Uterus (tissue), 4 donors: Measurements from ENCODE around the gene PDGFB. TPM values are rescaled to one million over a fixed set of nuclear protein-coding genes. Genes with fewer than 3 reads are reported as not detected.
A peak's percentile ranks its signal among the peaks of the same experiment; 100 is the strongest.

Experiments used
- DNase-seq, 2 donors: peaks; one replicate each; pipeline ENCODE4 v3.0.0-alpha.2; 2019 to 2020
- H3K27ac ChIP-seq, 2 donors: fragments of 200-600 bp; sonication (generic); 1 replicate in 1 of 2; 2 replicates in 1 of 2; pipeline ENCODE4 v1.5.1; 2016 to 2018
- H3K27me3 ChIP-seq, 2 donors: fragments of 200-600 bp; sonication (generic); one replicate each; pipeline ENCODE4 v1.5.1; 2018 to 2019; ENCODE audit warnings: control low read depth in 1 of 2
- H3K36me3 ChIP-seq, 2 donors: fragments of 200-600 bp; sonication (generic); one replicate each; pipeline ENCODE4 v1.5.1; 2019; ENCODE audit warnings: control low read depth in 1 of 2
- H3K4me1 ChIP-seq, 2 donors: fragments of 200-600 bp; sonication (generic); one replicate each; pipeline ENCODE4 v1.5.1; 2018 to 2019; ENCODE audit warnings: control low read depth in 1 of 2
- H3K4me3 ChIP-seq, 2 donors: fragments of 200-600 bp; sonication (generic); 1 replicate in 1 of 2; 2 replicates in 1 of 2; pipeline ENCODE4 v1.5.1; 2018 to 2019; ENCODE audit warnings: mild to moderate bottlenecking in 1 of 2
- H3K9me3 ChIP-seq, 2 donors: fragments of 200-600 bp; sonication (generic); one replicate each; pipeline ENCODE4 v1.5.1; 2019; ENCODE audit warnings: control low read depth in 1 of 2
- CTCF ChIP-seq, 4 experiments: fragments of 200-600 bp in 2 of 4; fragments of 450-650 bp in 2 of 4; sonication (generic) in 2 of 4; IDR thresholded peaks; one replicate each; pipeline ENCODE4 v1.5.1; 2016 to 2019; ENCODE audit warnings: antibody characterized with exemption in 4 of 4, mild to moderate bottlenecking in 2 of 4, moderate library complexity in 1 of 4
- POLR2A ChIP-seq, 2 donors: fragments of 450-650 bp; IDR thresholded peaks; one replicate each; pipeline ENCODE4 v1.6.1; 2016; ENCODE audit warnings: antibody characterized with exemption in 2 of 2, mild to moderate bottlenecking in 1 of 2, moderate library complexity in 1 of 2
- intact Hi-C: fragments of 100-400 bp; cut with DNase I; formaldehyde crosslinking; loops from one replicate; pipeline ENCODE4 v1.15.1; 2023; ENCODE audit warnings: low total_unique reads
- total RNA-seq, 4 donors: library from RNA; depleted of rRNA in 3 of 4; stranded (reverse); fragments of >200 nt in 3 of 4; gene quantifications; one replicate each; pipeline versions ENCODE4 v1.1.0 to v1.2.4, GENCODE V29; 2014 to 2023
- donor health status: DM: yes; HTN: yes; CAD: no.

PDGFB gene
- total RNA-seq, 4 donors from 2014 or later: 2.0 to 24.8 (median 5.6) TPM

DNA sequence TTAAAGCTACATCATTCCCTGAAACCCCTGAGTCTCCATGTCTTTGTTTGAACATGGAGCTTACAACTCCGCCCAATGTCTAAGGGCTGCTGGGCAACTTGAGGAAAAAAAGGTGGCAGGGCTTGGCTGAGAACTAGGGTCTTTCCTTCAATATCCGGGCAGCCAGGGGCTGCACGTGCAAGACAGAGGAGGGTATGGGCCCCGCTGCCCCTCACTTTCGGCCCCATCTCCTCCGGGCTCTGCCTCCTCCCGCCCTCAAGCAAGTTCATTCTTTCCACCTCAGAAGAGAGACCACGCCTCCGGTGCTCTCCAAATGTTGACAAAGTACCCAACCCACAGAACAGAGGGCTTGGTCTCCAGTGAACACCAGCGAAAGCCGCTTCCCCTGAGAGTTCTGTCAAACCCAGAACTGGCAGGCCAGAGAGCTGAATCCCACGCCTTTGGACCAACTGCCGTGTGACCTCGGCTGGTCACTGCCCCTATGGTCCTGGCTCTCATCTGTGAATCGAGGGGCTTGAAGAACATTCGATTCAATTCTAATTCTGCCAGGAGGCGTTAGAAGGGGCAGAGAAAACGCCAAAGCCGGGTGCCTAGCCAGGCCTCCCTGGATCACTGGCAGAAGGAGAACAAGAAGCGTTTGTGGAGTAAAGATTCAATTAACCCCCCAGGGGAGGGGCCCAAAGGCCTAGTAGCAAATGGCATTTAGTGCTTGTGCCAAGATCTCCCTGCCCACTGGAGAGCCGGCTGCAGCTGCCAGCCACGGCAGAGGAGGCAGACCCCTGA is 7.3 kb downstream of the PDGFB start:
- Histone ChIP-seq H3K9me3 (no peaks in the 10 kb centered on the region), H3K27ac (peak overlapping the region in 1 of 2 donors; percentile 43), H3K27me3 (no peaks in the 10 kb centered on the region), H3K4me1 (peaks cover 0 to 21% of the 10 kb centered on the region in 2 donors), H3K36me3 (no peaks in the 10 kb centered on the region), H3K4me3 (no peak overlapping the region)
- no peak for TF ChIP-seq CTCF (IDR thresholded peaks at IDR 0.05)
- no peak for TF ChIP-seq POLR2A (IDR thresholded peaks at IDR 0.05)
- intact Hi-C loops: no loop called here
- DNase-seq: no peak

DNA sequence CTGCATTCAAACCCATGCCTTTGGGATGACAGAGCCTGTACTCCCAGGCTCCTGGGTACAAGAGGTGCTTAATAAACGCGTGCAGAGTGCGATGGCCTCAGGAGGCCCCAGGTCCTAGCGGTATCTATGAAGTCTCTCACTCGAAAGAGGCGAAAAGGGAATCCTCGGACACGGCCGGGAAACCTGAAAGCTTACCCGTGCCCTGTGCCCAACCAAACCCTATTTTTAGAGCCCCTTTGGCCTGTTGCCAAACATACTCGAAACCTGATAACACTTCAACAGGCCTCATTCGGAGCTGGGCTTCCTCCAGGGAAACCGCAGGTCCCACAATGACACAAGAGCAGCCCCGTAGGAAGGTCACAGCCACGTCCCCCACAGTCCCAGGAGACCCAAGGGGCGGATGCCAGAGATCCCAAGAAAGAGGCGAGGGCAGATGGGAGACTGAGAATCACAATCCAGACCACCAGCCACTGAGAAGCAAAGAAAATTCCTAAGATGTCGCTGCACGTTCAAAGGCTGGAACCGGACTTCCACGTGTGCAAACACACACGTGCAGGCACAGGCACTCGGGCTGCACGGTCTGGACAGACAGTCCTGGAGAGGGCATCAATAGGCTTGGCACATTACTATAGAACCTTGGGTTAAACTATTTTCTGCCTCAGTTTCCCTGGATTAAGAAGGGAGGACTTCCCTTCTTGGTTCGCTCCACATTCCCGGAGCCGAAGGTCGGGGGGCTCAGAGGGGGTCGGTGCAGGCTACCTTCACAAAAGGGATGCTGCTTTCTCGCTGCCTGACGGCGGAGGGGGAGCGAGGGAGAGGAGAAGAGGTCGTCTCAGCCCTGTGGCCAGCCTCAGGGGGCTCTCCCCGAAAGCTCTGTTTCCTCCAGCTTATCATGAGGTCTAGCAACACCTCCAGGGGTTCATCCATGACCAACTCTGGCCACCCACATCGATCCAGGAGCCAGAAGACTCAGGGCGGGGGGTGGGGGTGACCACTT is 8.2 kb downstream of the PDGFB start:
- no peak overlapping the region for H3K4me3 ChIP-seq
- no peak for DNase-seq
- peak overlapping the region; percentile 16 to 70 for H3K27ac ChIP-seq
- no peaks in the 10 kb centered on the region for H3K9me3 ChIP-seq
- peaks cover 0 to 16% of the 10 kb centered on the region in 2 donors for H3K4me1 ChIP-seq
- TF ChIP-seq POLR2A (IDR thresholded peaks at IDR 0.05): no peak
- TF ChIP-seq CTCF (IDR thresholded peaks at IDR 0.05): no peak
- intact Hi-C loops: no loop called here
- H3K36me3 ChIP-seq: no peaks in the 10 kb centered on the region
- H3K27me3 ChIP-seq: no peaks in the 10 kb centered on the region

GRCh38 chr22:39234867-39235687 is 9.7 kb downstream of the PDGFB start:
- Histone ChIP-seq H3K4me3 (no peak overlapping the region), H3K27me3 (no peaks in the 10 kb centered on the region), H3K9me3 (no peaks in the 10 kb centered on the region), H3K4me1 (peaks cover 0 to 9% of the 10 kb centered on the region in 2 donors), H3K27ac (peak overlapping the region; percentile 59 to 70), H3K36me3 (no peaks in the 10 kb centered on the region)
- intact Hi-C loops: no loop called here
- TF ChIP-seq POLR2A (IDR thresholded peaks at IDR 0.05) (no peak), CTCF (IDR thresholded peaks at IDR 0.05) (no peak)
- no peak for DNase-seq

DNA sequence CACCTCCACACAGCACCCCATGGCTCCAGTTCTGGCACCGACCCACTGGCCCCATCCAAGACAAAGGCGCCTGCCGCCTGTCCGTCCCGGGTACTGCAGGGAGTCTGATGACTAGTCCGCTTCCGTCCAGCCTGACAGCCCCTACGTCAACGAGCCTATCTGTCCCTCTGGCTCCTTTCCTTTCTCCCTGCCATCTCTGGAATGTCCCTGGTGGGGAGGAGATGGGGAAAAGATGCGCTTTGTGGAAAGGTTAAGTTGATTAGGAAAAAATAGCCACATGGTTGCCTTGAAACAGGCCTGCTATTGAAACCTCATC is 10.4 kb downstream of the PDGFB start:
- H3K4me1 ChIP-seq: peaks cover 0 to 9% of the 10 kb centered on the region in 2 donors
- no peak overlapping the region for H3K4me3 ChIP-seq
- no peaks in the 10 kb centered on the region for H3K9me3 ChIP-seq
- H3K27me3 ChIP-seq: no peaks in the 10 kb centered on the region
- no peaks in the 10 kb centered on the region for H3K36me3 ChIP-seq
- peak in 1 of 2 donors; percentile 62 for DNase-seq
- peak overlapping the region; percentile 59 to 70 for H3K27ac ChIP-seq
- intact Hi-C loops: no loop called here
- no peak for TF ChIP-seq POLR2A (IDR thresholded peaks at IDR 0.05)
- TF ChIP-seq CTCF (IDR thresholded peaks at IDR 0.05): no peak
